Large intestine (tissue), 3 donors: ENCODE results near the gene LPCAT1. TPM values are rescaled to one million over a fixed set of nuclear protein-coding genes. Genes with fewer than 3 reads are reported as not detected.
A peak's percentile ranks its signal among the peaks of the same experiment; 100 is the strongest.
"Not testable (repeated sequence)": the region's sequence is repeated elsewhere in the genome, so short reads cannot be mapped to it uniquely, and the experiment has no call there.

Experiments used
- DNase-seq, 2 donors: peaks; one replicate each; pipeline versions ENCODE4 v3.0.0 to v3.0.0-alpha.2; 2013
- H3K27ac ChIP-seq: one replicate; pipeline ENCODE4 v1.5.1; 2013; ENCODE audit warnings: low read length
- H3K27me3 ChIP-seq: 2 replicates; pipeline ENCODE4 v1.6.1; 2013; ENCODE audit warnings: low read length; ENCODE audit not compliant: control insufficient read depth, insufficient read depth
- H3K36me3 ChIP-seq: 2 replicates; pipeline ENCODE4 v1.6.1; 2013; ENCODE audit warnings: low read length; ENCODE audit not compliant: control insufficient read depth, insufficient read depth
- H3K4me1 ChIP-seq: one replicate; pipeline ENCODE4 v1.6.1; 2013; ENCODE audit warnings: low read length; ENCODE audit not compliant: control insufficient read depth, insufficient read depth
- H3K4me3 ChIP-seq: one replicate; pipeline ENCODE4 v1.5.1; 2013; ENCODE audit warnings: low read length
- H3K9me3 ChIP-seq: one replicate; pipeline ENCODE4 v1.6.1; 2013; ENCODE audit warnings: mild to moderate bottlenecking, low read depth, low read length, moderate library complexity; ENCODE audit not compliant: control insufficient read depth
- WGBS: methylation state at CpG from one replicate; pipeline ENCODE4 v1.1.5; 2013; ENCODE audit warnings: low lambda C conversion rate; ENCODE audit not compliant: insufficient coverage; 5-methylcytosine and 5-hydroxymethylcytosine counted together
- polyA plus RNA-seq: library from polyadenylated mRNA; unstranded; fragments of 120-200 nt; gene quantifications from one replicate; pipeline ENCODE4 v1.2.1, GENCODE V29; 2013

Gene LPCAT1
- polyA plus RNA-seq, 1 donor, result 14.8 TPM

- no peak overlapping the region for H3K27ac ChIP-seq
- no peak for DNase-seq
- WGBS, result no CpG with 5 or more reads among the region's 7 CpGs
- peaks cover 6% of the 10 kb centered on the region for H3K4me1 ChIP-seq
- peaks cover 4% of the 10 kb centered on the region for H3K9me3 ChIP-seq
- no peaks in the 10 kb centered on the region for H3K27me3 ChIP-seq
- H3K36me3 ChIP-seq, result peaks cover 2% of the 10 kb centered on the region
- no peak overlapping the region for H3K4me3 ChIP-seq
Measured at GRCh38 chr5:1563617-1564181, 39.9 kb upstream of the LPCAT1 start.

- no CpG with 5 or more reads among the region's 21 CpGs for WGBS
- Histone ChIP-seq H3K4me1 (peaks cover 5% of the 10 kb centered on the region), H3K27me3 (no peaks in the 10 kb centered on the region), H3K9me3 (peaks cover 4% of the 10 kb centered on the region), H3K4me3 (no peak overlapping the region), H3K36me3 (peaks cover 2% of the 10 kb centered on the region), H3K27ac (no peak overlapping the region)
- DNase-seq, result no peak
Measured at GRCh38 chr5:1563051-1563461, 39.3 kb upstream of the LPCAT1 start.

GRCh38 chr5:1562599-1562998 lies 38.8 kb upstream of the LPCAT1 start:
- no peak overlapping the region for H3K4me3 ChIP-seq
- peaks cover under 1% of the 10 kb centered on the region for H3K4me1 ChIP-seq
- H3K36me3 ChIP-seq, result peaks cover 2% of the 10 kb centered on the region
- H3K27ac ChIP-seq, result no peak overlapping the region
- 80% methylated on average over 1 of the region's 5 CpGs for WGBS
- peaks cover 4% of the 10 kb centered on the region for H3K9me3 ChIP-seq
- DNase-seq, result no peak
- no peaks in the 10 kb centered on the region for H3K27me3 ChIP-seq

- H3K36me3 ChIP-seq, result peaks cover 2% of the 10 kb centered on the region
- DNase-seq, result no peak
- H3K9me3 ChIP-seq, result peaks cover 4% of the 10 kb centered on the region
- H3K27me3 ChIP-seq, result no peaks in the 10 kb centered on the region
- no peak overlapping the region for H3K27ac ChIP-seq
- H3K4me1 ChIP-seq, result no peaks in the 10 kb centered on the region
- 100% methylated on average over 1 of the region's 10 CpGs for WGBS
- H3K4me3 ChIP-seq, result no peak overlapping the region
Measured at GRCh38 chr5:1561402-1561929, 37.7 kb upstream of the LPCAT1 start.

GRCh38 chr5:1560499-1560898 lies 36.7 kb upstream of the LPCAT1 start:
- not testable (repeated sequence) for DNase-seq, H3K4me3 ChIP-seq

GRCh38 chr5:1558944-1559343 lies 35.2 kb upstream of the LPCAT1 start:
- Histone ChIP-seq H3K4me1 (no peaks in the 10 kb centered on the region), H3K36me3 (no peaks in the 10 kb centered on the region), H3K27me3 (no peaks in the 10 kb centered on the region), H3K9me3 (peaks cover 4% of the 10 kb centered on the region), H3K4me3 (no peak overlapping the region), H3K27ac (no peak overlapping the region)
- DNase-seq, result no peak
- 100% methylated on average over 2 of the region's 6 CpGs for WGBS

More at GRCh38 chr5:1560499-1560898, 36.7 kb upstream of the LPCAT1 start:
- not testable (repeated sequence) for H3K9me3 ChIP-seq, H3K4me1 ChIP-seq, H3K36me3 ChIP-seq, H3K27me3 ChIP-seq, H3K27ac ChIP-seq
- 100% methylated on average over 3 of the region's 13 CpGs for WGBS

GRCh38 chr5:1557114-1557873 lies 33.5 kb upstream of the LPCAT1 start:
- Histone ChIP-seq H3K9me3 (no peaks in the 10 kb centered on the region), H3K4me3 (no peak overlapping the region), H3K36me3 (no peaks in the 10 kb centered on the region), H3K27me3 (no peaks in the 10 kb centered on the region), H3K4me1 (no peaks in the 10 kb centered on the region), H3K27ac (no peak overlapping the region)
- no CpG with 5 or more reads among the region's 22 CpGs for WGBS
- DNase-seq, result no peak

GRCh38 chr5:1555808-1556731 lies 32.3 kb upstream of the LPCAT1 start:
- WGBS, result no CpG with 5 or more reads among the region's 26 CpGs
- Histone ChIP-seq H3K36me3 (no peaks in the 10 kb centered on the region), H3K27ac (no peak overlapping the region)

GRCh38 chr5:1555011-1555807 lies 31.4 kb upstream of the LPCAT1 start:
- Histone ChIP-seq H3K4me1 (no peaks in the 10 kb centered on the region), H3K4me3 (no peak overlapping the region), H3K9me3 (no peaks in the 10 kb centered on the region), H3K27ac (no peak overlapping the region), H3K36me3 (no peaks in the 10 kb centered on the region), H3K27me3 (no peaks in the 10 kb centered on the region)
- DNase-seq, result peak in 1 of 2 donors; percentile 44
- no CpG with 5 or more reads among the region's 28 CpGs for WGBS

More at GRCh38 chr5:1555808-1556731, 32.3 kb upstream of the LPCAT1 start:
- DNase-seq, result no peak
- Histone ChIP-seq H3K9me3 (no peaks in the 10 kb centered on the region), H3K4me3 (no peak overlapping the region), H3K27me3 (no peaks in the 10 kb centered on the region), H3K4me1 (no peaks in the 10 kb centered on the region)
